HUDEP-2 (cell line): ENCODE data around the gene OTUD5.
"Not testable (repeated sequence)": the region's sequence is repeated elsewhere in the genome, so short reads cannot be mapped to it uniquely, and the experiment has no call there.

ENCODE experiments used
- DNase-seq, 76 experiments: peaks; one replicate each; lab custom pipeline; 2025; ENCODE audit not compliant: unreplicated experiment in 76 of 76; lab: John Stamatoyannopoulos, UW

The OTUD5 gene

DNA sequence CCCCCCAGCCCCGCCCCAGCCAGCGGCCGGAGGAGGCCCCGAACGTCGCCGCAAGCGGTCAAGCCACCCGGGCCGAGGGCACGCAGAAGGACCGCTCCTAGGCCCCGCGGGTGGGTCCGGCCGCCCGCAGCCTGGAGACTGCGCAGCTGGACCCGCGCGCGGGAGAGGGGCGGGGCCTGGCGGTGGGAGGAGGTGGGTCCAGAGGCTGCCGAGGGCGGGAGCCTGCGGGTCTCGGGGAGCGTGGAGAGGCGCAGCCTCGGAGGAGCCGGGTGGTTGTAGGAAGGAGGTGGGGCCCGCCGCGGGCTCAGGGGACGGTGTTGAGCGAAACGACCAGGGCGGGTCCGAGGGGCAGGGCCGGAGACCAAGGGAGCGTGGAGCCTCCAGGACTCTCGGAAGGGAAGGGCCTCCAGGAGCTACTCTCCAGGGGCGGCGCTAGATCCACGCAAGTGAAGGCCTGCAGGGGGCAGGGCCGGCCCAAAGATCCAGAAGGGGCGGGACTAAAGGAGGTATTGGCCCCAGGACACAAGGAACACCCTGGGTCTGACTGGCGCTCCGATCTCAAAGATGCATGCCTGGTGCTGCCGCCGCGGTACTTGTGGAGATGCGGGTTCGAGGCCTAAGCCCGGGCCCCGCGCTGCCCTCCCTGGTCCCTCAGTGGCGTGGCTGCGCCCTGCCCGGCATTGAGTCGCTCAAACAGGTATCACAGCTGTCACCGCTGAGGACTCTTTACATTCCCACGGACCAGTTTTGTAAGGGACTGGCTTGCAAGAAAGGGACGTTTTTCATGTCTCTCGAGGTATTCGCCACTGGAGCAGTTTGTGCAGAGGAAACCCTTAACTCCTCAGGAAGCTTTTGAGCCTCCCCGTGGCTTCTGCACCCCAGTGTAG, 65.8 kb downstream of the OTUD5 start:
- DNase-seq, result peak in 72 of 76 experiments; percentile 8 to 81 (median 60)

DNA sequence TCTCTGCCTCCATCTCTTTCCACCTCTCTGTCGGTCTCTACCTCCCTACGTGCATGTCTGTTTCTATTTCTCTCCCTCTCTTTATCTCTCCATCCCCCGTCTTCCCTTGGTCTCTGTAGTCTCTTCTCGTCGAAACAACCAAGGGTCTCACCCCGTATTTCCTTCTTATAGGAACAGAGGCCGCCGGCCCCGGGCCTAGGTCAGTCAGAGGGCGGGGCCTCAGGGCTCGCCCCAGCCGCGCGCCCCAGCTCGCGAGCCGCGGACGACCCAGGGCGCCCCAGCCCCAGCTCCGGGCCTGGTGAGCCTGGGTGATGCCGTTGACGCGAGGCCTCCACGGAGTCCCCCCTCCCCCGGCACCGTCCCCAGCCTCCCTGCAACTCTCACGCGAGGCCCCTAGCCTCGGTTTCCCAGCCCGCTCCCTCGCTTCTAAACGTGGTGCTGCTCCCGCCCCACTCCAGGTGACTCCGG, 66.4 kb downstream of the OTUD5 start:
- DNase-seq, result no peak

DNA sequence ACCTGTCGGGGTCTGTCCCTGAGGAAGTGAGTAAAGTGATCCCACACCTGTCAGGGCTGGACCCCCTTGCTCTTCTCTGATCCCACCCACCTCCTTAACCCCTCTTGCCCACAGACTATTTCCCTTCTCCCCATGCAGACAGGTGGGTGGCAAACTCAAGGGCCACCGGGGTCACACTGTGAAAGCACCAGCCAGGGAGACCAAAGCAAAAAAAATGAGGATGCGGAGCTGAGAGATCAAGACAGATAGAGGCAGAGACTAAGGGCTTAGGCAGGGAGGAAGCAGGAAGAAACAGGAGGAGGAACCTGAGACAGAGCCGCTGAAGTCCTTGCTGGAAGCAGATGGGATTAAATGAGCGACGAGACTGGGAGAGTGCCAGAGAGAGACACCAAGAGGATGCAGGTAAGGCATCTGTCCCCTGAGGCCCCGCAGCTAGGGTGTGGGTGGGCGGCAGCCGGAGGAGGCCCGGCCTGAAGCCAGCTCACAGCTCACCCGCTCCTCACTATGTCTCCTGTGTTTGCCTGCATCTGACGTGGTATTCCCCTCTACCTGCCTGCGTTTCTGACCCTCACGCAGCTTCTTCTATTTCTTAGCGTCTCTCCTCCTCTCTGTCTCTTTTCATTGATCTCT, 67.0 kb downstream of the OTUD5 start:
- DNase-seq, result no peak

DNA sequence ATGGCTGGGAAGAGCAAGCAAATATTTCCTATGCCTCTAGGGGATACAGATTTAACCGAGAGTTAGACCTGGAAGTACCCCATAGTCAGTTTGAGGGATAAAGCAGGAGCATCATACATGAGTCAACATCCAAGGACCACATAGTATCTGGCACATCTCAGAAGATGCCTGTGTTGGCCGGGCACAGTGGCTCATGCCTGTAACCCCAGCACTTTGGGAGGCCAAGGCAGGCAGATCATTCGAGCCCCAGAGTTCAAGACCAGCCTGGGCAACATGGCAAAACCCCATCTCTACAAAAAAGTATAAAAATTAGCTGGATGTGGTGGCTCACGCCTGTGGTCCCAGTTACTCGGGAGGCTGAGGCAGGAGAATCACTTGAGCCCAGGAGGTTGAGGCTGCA, 70.8 kb downstream of the OTUD5 start:
- DNase-seq, result not testable (repeated sequence)

DNA sequence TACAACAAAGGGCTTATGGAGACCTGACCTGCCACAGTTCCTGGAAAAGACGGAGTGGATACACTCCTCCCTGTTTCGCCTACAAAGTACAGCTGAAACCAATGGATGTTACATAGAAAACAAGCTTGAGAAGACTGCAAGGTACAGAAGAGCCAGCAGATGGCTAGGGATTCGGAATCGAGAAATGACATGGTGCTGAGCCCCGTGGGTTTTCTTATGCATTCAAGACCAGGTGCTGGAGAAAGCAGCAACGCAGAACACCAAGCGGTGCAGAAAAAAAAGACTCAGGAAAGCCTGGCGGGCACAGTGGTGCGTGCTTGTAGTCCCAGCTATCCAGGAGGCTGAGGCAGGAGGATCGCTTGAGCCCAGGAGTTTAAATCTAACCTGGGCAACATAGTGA, 73.7 kb downstream of the OTUD5 start:
- no peak for DNase-seq

DNA sequence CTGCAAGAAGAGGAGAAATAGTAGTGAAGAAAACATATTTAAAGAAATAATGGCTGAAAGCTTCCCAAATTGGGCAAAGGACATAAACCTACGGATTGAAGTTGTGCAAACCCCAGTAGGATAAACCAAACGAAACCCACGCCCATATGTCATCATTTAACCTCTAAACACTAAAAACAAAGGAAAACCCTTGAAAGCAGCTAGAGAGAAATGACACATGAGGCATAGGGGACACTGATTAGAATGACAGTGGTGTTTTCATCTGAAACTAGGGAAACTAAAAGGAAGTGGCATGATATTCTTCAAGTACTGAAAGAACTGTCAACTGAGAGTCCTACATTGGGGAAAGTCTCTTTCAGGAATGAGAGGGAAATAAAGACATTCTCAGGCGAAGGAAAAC, 80.5 kb downstream of the OTUD5 start:
- not testable (repeated sequence) for DNase-seq
